HAP-1 (cell line): Measurements from ENCODE around the gene HMGCR.
"Not testable (repeated sequence)": the region's sequence is repeated elsewhere in the genome, so short reads cannot be mapped to it uniquely, and the experiment has no call there.

Experiments used
- DNase-seq, 2 experiments: peaks; one replicate each; pipeline ENCODE4 v3.0.0-alpha.2; 2016 to 2020; ENCODE audit warnings: low spot score in 2 of 2
- H3K27me3 ChIP-seq: fragments of 250-450 bp; sonication (Bioruptor Pico); 2 replicates; pipeline ENCODE4 v1.5.1; 2020; ENCODE audit warnings: low read depth, mild to moderate bottlenecking, moderate library complexity
- H3K36me3 ChIP-seq: fragments of 250-450 bp; sonication (Bioruptor Pico); replicated peaks from 2 replicates; pipeline ENCODE4 v1.5.1; 2020; ENCODE audit warnings: mild to moderate bottlenecking
- H3K4me1 ChIP-seq: fragments of 250-450 bp; sonication (Bioruptor Pico); 2 replicates; pipeline ENCODE4 v1.5.1; 2020; ENCODE audit warnings: mild to moderate bottlenecking
- H3K4me3 ChIP-seq: fragments of 250-450 bp; sonication (Bioruptor Pico); 2 replicates; pipeline ENCODE4 v1.5.1; 2020; ENCODE audit warnings: mild to moderate bottlenecking, moderate library complexity
- H3K9me3 ChIP-seq: fragments of 250-450 bp; sonication (Bioruptor Pico); 2 replicates; pipeline ENCODE4 v1.5.1; 2020; ENCODE audit warnings: mild to moderate bottlenecking, moderate library complexity
- in situ Hi-C: fragments of 300-500 bp; cut with MboI; formaldehyde crosslinking; loops from 3 replicates; pipeline ENCODE4 v1.14.3; 2020; ENCODE audit warnings: low sequenced_read_pairs, inconsistent platforms, mixed read lengths

The HMGCR gene

DNA sequence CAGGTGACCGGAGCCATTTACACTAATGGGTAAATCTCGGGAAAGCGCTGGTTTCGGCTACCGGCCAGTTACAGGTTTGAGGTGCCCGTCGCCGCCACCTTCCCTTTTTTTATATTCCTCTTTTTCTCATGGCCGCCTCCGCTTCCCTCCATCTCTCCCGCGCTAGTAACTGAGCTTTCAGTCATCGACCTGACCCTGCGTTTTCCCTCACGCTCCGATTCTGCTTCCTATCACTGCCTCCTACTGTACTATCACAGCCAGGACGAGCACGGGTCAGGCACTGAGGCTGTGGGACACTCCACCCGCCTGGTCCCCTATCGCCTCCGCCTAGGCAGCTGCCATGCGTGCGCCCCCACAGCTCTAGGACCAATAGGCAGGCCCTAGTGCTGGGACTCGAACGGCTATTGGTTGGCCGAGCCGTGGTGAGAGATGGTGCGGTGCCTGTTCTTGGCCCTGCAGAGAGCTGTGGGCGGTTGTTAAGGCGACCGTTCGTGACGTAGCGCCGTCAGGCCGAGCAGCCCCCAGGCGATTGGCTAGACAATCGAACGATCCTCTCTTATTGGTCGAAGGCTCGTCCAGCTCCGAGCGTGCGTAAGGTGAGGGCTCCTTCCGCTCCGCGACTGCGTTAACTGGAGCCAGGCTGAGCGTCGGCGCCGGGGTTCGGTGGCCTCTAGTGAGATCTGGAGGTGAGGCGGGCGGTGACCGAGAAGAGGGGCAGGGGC lies at the start of gene HMGCR:
HMGCR (plus strand) TSS at position 606 of the 722 bp plus-strand sequence. CDS start 5,386 bp downstream, outside the sequence.
- in situ Hi-C loops: loop anchor here (5.0 kb wide), 1 partner anchor 284 kb away; the partner anchor contains the start of gene GCNT4
- Histone ChIP-seq H3K4me1 (peaks cover 24% of the 10 kb centered on the region), H3K4me3 (peak within 1 kb of the TSS; percentile 81), H3K27me3 (no peaks in the 10 kb centered on the region), H3K36me3 (no peaks in the 10 kb centered on the region), H3K9me3 (no peaks in the 10 kb centered on the region)
- peak; percentile 97 to 99 for DNase-seq

DNA sequence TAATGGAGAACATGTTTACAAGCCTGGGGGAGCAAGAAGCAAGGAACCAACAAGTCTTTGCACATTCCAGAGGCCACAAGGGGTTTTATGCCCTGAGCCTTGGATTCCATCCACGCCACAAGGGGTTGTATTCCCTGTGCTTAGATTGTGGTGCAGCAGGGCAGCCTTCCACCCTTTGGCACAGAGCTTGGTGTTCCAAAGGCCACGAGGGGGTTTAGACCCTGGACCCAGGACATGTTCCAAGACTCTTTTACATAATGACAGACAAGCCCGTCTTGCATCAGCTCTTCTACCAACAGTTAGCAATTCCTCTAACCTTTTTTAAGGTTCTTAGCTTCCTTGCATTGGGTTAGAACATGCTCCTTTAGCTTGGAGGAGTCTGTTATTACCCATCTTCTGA lies 45.2 kb upstream of the HMGCR start:
- H3K27me3 ChIP-seq, H3K36me3 ChIP-seq, H3K4me3 ChIP-seq, in situ Hi-C loops, DNase-seq, H3K4me1 ChIP-seq, H3K9me3 ChIP-seq: not testable (repeated sequence)

DNA sequence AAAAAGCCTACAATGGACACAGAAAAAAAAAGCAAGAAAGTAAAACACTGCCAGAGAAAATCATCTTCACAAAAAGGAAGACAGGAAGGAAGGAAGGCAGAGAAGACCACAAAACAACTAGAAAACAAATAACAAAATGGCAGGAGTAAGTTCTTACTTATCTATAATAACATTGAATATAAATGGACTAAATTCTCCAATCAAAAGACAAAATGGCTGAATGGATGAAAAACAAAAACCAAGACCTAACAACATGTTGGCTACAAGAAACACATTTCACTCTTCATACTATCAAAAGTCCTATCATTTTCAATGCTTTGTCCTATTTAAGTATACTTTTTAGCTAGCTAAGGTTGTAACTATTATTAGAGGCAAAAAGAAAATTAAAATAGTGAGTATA lies 36.9 kb upstream of the HMGCR start:
- Histone ChIP-seq H3K4me3 (no peak overlapping the region), H3K27me3 (no peaks in the 10 kb centered on the region)
- in situ Hi-C loops: no loop called here

DNA sequence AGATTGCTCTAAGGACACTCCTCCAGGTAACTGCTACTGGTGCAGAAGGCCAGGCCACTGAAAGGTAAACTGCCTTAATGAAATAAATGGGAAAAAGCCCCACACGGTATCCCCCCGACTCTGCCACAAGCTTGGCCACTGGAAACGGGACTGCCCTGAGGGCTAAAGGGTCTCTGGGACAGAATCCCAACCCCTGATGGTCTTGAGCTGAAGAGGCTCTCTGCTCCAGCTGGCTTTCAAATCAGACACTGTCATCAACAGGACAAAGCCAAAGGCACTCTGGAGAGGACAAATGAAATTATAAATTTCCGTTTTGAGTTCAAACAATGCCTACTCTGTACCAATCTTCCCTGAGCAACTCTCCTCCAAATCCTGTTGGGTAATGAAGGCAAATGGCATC lies 33.6 kb upstream of the HMGCR start:
- no peak overlapping the region for H3K4me3 ChIP-seq
- no peak for DNase-seq
- no peaks in the 10 kb centered on the region for H3K36me3 ChIP-seq
- no peaks in the 10 kb centered on the region for H3K4me1 ChIP-seq
- no peaks in the 10 kb centered on the region for H3K27me3 ChIP-seq
- in situ Hi-C loops: no loop called here
- H3K9me3 ChIP-seq: no peaks in the 10 kb centered on the region

More for the DNA sequence above, 36.9 kb upstream of the HMGCR start:
- no peaks in the 10 kb centered on the region for H3K4me1 ChIP-seq
- H3K36me3 ChIP-seq: no peaks in the 10 kb centered on the region
- DNase-seq: no peak
- H3K9me3 ChIP-seq: no peaks in the 10 kb centered on the region

DNA sequence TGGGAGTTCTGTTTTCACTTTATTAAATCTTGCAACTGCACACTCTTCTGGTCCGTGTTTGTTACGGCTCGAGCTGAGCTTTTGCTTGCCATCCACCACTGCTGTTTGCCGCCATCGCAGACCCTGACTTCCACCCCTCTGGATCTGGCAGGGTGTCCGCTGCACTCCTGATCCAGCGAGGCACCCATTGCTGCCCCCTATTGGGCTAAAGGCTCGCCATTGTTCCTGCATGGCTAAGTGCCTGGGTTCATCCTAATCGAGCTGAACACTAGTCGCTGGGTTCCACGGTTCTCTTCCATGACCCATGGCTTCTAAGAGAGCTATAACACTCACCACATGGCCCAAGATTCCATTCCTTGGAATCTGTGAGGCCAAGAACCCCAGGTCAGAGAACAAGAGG lies 32.5 kb upstream of the HMGCR start:
- in situ Hi-C loops, H3K9me3 ChIP-seq, H3K36me3 ChIP-seq, H3K4me3 ChIP-seq, H3K4me1 ChIP-seq, H3K27me3 ChIP-seq: not testable (repeated sequence)
- DNase-seq: peak in 1 of 2 experiments; percentile 28

DNA sequence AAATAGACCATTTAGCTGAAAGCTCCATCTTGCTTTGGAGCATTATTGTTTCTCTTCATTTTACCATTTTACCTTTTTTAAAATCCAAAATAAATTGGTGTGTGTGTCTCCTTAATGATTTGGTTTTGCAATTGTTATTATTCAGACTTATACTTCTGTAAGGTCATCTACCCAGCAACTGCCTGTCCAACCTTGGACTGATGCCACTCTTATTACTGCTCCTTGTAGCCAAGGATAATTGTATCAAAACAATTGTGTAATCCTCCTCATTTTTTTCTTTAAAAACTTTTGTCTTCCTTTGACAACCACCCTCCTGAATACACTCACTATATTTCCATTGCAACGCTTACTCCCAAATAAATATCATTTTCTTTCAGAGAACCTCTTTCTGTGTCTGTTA lies 30.3 kb upstream of the HMGCR start:
- Histone ChIP-seq H3K4me1 (no peaks in the 10 kb centered on the region), H3K27me3 (no peaks in the 10 kb centered on the region), H3K36me3 (no peaks in the 10 kb centered on the region), H3K4me3 (no peak overlapping the region), H3K9me3 (no peaks in the 10 kb centered on the region)
- in situ Hi-C loops: no loop called here
- DNase-seq: no peak

DNA sequence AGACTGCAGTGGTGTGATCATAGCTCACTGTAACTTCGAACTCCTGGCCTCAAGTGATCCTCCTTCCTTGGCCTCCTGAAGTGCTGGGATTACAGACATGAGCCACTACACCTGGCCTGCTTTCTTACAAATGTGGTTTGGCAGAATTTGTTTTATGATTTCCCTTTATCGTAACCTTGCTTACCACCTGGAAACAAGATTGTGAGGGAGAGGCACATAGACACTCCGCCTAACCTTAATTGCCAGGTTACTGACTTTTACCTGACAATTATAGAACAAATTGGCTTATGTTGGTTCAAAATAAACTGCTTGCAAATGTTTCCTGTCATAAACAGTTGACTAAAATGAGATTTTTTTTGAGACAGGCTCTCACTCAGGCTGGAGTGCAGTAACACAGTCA lies 26.8 kb upstream of the HMGCR start:
- Histone ChIP-seq H3K27me3 (no peaks in the 10 kb centered on the region), H3K36me3 (no peaks in the 10 kb centered on the region), H3K4me3 (no peak overlapping the region), H3K9me3 (no peaks in the 10 kb centered on the region), H3K4me1 (no peaks in the 10 kb centered on the region)
- in situ Hi-C loops: no loop called here
- DNase-seq: no peak

DNA sequence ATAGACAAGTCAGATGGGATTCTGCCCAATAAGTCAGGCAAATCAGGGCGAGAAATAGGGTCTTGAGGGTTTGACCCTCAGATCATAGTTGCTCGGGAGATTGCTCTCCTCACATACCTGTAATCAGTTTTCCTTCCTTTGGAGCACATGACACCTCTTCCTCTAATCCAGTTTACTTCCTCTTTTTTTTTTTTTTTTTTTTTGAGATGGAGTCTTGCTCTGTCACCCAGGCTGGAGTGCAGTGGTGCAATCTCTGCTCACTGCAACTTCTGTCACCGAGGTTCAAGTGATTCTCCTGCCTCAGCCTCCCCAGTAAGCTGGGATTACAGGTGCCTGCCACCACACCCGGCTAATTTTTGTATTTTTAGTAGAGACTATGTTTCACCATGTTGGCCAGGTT lies 17.9 kb upstream of the HMGCR start:
- H3K27me3 ChIP-seq, H3K9me3 ChIP-seq, DNase-seq, H3K36me3 ChIP-seq, H3K4me1 ChIP-seq, in situ Hi-C loops, H3K4me3 ChIP-seq: not testable (repeated sequence)

DNA sequence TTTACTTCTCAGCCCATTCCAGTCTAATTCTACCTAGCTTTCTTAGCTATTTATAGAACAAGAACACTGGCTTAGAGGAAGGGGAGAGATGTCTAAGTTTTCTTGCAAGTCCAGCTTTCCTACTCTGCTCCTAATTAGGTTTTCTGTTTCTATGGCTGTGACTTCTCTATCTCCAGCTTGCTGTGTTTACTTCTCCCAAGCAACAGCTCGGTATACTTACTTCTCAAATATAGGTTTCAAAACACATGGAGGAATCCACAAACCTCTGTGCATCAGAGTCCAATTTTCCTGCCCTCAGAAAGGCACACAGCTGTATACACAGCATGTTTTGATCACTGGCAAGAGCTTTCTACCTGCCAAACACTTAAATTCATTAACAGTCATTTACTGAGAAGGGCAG lies 17.4 kb upstream of the HMGCR start:
- in situ Hi-C loops: no loop called here
- Histone ChIP-seq H3K9me3 (no peaks in the 10 kb centered on the region), H3K4me1 (no peaks in the 10 kb centered on the region), H3K36me3 (no peaks in the 10 kb centered on the region), H3K4me3 (no peak overlapping the region), H3K27me3 (no peaks in the 10 kb centered on the region)
- no peak for DNase-seq

DNA sequence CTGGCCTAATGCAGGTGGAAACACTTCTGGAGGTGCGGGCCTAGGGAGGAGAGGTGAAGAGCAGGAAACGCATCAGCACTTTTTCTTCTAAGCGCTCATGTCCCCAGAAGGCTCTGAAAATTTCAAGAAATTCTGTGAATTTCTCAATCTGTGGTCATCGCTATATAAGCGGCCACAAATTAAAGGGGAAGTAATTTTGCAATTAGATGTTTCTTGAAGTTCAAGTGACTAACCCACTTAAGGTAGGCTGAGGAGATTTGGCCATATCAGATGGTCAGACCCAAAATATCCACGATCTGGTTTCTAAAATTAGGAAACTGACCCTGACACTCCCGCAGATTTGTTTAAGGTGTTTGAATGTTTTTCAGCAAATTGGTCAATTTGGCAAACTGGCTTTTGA lies 16.6 kb upstream of the HMGCR start:
- H3K36me3 ChIP-seq: no peaks in the 10 kb centered on the region
- no peaks in the 10 kb centered on the region for H3K9me3 ChIP-seq
- H3K4me1 ChIP-seq: no peaks in the 10 kb centered on the region
- no peaks in the 10 kb centered on the region for H3K27me3 ChIP-seq
- H3K4me3 ChIP-seq: no peak overlapping the region
- in situ Hi-C loops: no loop called here
- no peak for DNase-seq

DNA sequence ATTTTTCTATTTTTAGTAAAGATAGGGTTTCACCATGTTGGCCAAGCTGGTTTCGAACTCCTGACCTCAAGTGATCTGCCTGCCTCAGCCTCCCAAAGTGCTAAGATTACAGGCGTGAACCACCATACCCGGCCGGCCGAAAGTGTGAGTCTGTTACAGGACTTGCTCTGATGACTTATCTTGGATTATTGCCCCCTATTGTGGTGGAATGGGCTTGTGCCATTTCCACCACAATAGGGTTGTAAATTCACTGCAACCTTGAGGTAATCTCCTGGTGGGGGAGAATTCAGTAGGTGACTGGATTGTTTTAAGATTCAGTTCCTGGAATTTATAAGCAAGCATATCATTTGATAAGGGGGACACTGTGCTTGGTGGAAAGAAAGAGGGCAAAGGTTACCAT lies 15.0 kb upstream of the HMGCR start:
- DNase-seq: no peak
- no peak overlapping the region for H3K4me3 ChIP-seq
- H3K27me3 ChIP-seq: no peaks in the 10 kb centered on the region
- no peaks in the 10 kb centered on the region for H3K9me3 ChIP-seq
- H3K4me1 ChIP-seq: no peaks in the 10 kb centered on the region
- in situ Hi-C loops: no loop called here
- no peaks in the 10 kb centered on the region for H3K36me3 ChIP-seq

DNA sequence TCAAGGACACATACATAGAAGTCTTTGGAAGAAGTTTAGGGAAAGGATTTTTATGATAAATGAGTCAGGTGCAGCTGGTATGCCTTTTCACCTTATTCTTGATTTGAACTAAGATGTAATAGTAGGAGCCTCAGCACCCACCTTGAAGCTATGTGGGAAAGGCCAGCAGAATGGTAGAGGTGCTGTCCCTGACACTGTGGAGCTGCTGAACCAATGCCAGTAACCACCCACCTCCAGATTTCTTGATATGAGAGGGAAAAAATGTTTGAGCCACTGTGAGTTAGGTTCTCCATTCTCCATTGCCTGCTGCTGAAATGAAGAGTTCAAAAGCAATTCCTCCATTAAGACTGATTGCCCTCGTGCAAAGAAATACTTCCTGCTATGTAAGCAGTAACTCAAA lies 12.2 kb upstream of the HMGCR start:
- Histone ChIP-seq H3K9me3 (no peaks in the 10 kb centered on the region), H3K4me3 (no peak overlapping the region), H3K27me3 (no peaks in the 10 kb centered on the region), H3K4me1 (no peaks in the 10 kb centered on the region), H3K36me3 (no peaks in the 10 kb centered on the region)
- in situ Hi-C loops: no loop called here
- DNase-seq: no peak

DNA sequence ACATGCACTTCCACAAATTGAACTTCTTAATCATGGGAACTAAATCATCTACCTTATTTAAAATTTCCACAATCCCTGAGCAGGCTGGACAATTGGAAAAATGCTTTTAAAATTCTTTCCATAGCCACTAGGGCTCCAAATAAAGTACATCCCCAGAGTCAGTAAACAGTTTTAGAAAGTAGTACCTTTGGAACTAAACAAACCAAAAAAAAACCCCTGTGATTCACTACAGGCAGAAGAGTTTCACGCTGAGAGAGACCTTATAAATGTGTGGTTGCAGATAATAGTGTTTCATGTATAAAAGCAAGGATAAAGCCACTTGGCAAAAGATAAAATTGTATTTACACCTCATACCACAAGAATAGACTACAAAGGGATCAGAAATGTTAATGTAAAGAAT lies 11.8 kb upstream of the HMGCR start:
- Histone ChIP-seq H3K27me3 (no peaks in the 10 kb centered on the region), H3K4me1 (no peaks in the 10 kb centered on the region), H3K9me3 (no peaks in the 10 kb centered on the region), H3K36me3 (no peaks in the 10 kb centered on the region), H3K4me3 (no peak overlapping the region)
- no peak for DNase-seq
- in situ Hi-C loops: no loop called here

DNA sequence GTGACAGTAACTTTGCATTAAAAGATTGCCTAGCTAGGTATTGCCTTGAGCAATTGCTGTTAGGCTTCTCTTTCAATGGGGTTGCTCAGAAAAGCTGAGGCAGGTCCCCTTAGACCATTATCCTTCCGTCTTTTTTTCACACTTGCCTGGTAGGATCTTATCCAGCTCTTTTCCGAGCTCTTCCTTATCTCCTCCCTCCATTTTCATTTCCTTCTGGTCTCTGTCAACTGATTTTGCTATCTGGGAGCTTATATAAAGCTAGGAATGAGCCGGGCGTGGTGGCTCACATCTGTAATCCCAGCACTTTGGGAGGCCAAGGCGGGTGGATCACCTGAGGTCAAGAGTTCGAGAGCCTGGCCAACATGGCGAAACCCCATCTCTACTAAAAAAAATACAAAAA lies 6.6 kb upstream of the HMGCR start:
- Histone ChIP-seq H3K27me3 (no peaks in the 10 kb centered on the region), H3K36me3 (no peaks in the 10 kb centered on the region), H3K9me3 (no peaks in the 10 kb centered on the region), H3K4me3 (no peak overlapping the region), H3K4me1 (peaks cover 7% of the 10 kb centered on the region)
- in situ Hi-C loops: no loop called here
- no peak for DNase-seq
